HFF-Myc (cell line): ENCODE measurements around the gene ANAPC2.

Experiments used
- DNase-seq: peaks from one replicate; pipeline ENCODE4 v3.0.0-alpha.2; 2011; ENCODE audit warnings: low read depth; ENCODE audit errors: extremely low read depth
- H3K4me3 ChIP-seq: replicated peaks from 2 replicates; pipeline ENCODE4 v1.5.1; 2011; ENCODE audit warnings: low read depth, mild to moderate bottlenecking, control low read depth, low read length
- CTCF ChIP-seq: IDR thresholded peaks from 2 replicates; pipeline ENCODE4 v1.5.1; 2012; ENCODE audit warnings: mild to moderate bottlenecking, low read depth, low read length, control low read depth; ENCODE audit errors: missing control alignments

ANAPC2 gene

GRCh38 chr9:137229903-137230704 is 41.7 kb upstream of the ANAPC2 start:
- no peak for TF ChIP-seq CTCF
- DNase-seq, result no peak
- H3K4me3 ChIP-seq, result no peak overlapping the region

- TF ChIP-seq CTCF, result no peak
- no peak for DNase-seq
- no peak overlapping the region for H3K4me3 ChIP-seq
These were observed 40.9 kb upstream of the ANAPC2 start for GRCh38 chr9:137228968-137229896.

GRCh38 chr9:137228506-137228967 is 40.2 kb upstream of the ANAPC2 start:
- TF ChIP-seq CTCF, result no peak
- no peak overlapping the region for H3K4me3 ChIP-seq
- DNase-seq, result no peak

- H3K4me3 ChIP-seq, result no peak overlapping the region
- DNase-seq, result no peak
- no peak for TF ChIP-seq CTCF
These were observed 39.6 kb upstream of the ANAPC2 start for GRCh38 chr9:137227853-137228505.

- H3K4me3 ChIP-seq, result no peak within 1 kb of the TSS
- peak; percentile 38 for DNase-seq
- TF ChIP-seq CTCF, result peak; percentile 87
These were observed 38.9 kb upstream of the ANAPC2 start, which contains the start of gene RNF224 for GRCh38 chr9:137227054-137227852. Gene RNF224, plus strand, starts transcription at chr9:137227502. Its CDS starts 834 bp downstream, at chr9:137228336.
